Stimulated activated CD8-positive, alpha-beta memory T cell treated with anti-CD3 and anti-CD28 coated beads, Interleukin-12 subunit alpha, Interleukin-12 subunit beta, amount 100 ng/mL, for 24 hours (primary cell): ENCODE results near the gene FADS3.

Source experiments
- DNase-seq: peaks from one replicate; pipeline ENCODE4 v3.0.0-alpha.2; 2020; ENCODE audit errors: extremely low read depth

FADS3 gene

GRCh38 chr11:61913699-61914395 is 22.5 kb upstream of the FADS3 start:
- DNase-seq: no peak

DNA sequence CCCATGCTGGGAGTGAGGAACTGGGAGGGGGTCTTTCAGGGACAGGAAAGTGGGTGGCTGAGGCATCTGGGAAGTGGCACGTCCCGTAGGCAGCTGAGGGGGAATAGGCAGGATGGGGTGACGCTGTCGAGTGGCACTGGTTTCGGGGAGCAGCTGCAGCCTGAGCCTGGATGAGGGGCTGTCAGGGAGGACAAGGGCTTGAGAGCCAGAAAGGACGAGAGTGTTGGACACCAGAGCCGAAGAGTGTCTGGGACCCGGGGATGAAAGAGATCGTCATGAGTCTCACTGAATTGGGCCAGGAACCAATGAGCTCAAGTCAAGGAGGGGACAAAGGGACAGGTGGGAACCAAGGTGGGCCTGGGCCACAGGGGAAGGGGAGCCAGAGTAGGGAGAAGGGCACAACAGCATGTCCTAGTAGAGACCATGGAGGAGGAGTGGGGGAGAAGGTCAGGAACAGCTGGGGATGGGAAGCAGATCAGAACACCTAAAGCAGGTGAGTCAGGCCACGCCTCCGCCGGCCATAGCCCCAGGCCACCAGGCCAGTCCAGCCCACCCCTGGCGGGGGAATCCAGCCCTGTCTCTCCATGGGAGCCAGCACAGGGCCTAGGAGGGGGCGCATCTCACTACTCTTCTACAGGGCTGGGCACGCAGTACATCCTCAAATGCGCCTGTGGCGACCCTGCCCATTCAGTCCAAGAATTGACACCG is 21.8 kb upstream of the FADS3 start:
- no peak for DNase-seq

GRCh38 chr11:61912530-61912898 is 21.2 kb upstream of the FADS3 start:
- DNase-seq: no peak

DNA sequence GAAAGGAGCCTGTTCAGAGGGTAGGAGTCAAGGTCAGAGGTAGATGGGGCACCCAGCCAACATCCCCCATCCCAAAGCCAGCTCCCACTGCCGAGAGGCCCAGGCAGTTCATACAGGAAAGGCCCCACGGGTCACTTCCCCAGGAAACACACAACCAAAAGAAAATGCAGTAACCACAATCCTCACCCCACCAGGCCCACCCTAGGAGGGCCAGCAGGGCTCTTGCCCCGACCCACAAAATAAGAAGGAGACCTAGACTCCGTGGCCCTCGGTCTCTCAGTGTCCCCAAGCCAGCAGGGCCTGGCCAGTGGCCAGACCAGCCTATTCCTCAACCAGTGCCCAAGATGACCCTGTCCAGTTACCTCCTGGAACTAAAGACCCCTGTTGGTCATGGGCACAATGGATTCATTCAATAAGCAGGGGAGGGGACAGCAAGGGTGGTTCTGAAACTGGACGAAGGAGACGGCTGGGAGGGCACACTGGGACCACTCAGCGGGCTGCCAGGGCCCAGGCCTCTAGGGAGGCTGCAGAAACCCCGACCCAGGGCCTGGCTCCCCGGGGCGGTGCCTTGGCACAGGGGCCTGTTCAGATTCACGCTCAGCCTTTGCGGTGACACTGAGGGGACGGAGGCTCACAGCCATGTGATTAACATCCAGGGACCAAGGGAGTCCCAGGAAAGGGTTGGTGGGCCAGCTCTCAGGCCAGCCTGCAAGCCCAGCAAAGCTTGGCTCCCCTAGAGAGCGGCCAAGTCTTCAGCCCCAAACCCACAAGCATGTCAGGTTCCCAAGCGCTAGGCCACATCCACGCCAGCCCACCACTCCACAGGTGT is 20.6 kb upstream of the FADS3 start:
- DNase-seq: no peak

DNA sequence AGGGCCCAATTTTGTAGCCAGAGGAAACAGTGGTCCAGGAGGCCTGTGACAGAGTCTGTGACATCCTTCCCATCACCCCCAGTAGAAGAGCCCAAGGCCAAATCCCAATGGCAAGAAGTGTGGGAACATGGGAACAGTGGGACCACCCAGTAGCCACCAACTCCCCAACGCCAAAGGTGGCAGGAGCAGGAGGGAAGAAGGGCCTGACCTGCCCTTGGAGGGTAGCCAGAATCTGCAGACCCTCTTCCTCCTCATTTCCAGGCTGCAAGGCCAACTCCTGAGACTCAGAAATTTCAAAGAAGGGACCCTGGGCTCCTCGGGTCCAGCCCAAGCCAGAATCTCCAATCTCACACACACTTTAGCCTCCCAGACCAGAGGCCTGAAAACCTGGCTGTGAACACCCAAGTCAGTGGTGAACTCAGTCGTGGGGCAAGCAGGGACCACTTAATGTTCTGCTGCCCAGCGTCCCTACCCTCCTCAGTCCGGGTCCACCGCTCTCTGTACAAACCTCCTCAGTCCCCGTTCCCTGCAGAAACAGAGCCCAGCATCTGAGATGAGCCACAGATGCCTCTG is 19.9 kb upstream of the FADS3 start:
- no peak for DNase-seq

DNA sequence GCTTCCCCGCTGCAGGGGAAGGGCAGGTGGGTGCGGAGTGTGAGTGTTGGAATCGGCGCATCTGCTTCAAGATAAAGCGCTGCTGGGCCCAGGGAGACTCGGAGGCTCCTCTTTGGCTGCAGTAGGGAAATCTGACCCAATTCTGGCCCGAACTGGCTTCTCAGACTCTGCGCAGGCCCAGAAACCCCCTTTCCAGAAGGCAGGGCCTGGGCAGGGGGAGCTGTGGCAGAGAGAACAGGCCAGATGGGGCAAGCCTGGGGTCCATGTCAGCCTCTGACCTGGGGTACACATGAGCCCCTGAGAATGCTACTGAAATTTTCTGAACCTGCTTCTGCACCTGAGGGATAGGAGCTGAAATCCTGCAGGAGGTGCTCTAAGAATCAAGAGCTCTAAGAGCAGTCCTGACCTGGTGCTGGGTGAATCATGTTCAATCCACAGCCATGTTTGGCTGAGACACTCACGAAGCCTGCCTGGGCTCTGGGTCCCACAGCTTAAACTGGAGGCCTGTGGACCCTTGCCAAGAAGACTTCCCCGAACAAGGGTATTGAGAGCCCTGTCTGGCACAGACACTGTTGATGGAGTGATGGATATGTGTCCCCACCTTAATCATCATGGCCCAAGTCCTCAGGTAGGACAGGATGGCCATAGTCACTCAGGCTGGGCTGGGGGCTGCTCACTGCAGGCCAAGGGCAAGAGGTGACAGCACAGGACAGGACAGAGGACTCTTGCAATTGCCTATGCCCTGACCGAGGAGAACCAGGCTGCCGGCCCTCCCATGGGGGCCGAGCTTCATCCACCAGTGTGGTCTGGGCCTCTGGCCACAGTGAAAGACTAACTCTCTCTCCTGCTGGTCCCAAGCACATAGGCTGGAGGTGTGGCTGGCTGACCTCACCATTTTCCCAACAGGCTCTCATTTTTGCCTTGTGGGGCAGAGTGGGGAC is 19.1 kb upstream of the FADS3 start:
- DNase-seq: no peak

GRCh38 chr11:61908730-61909316 is 17.5 kb upstream of the FADS3 start:
- no peak for DNase-seq

DNA sequence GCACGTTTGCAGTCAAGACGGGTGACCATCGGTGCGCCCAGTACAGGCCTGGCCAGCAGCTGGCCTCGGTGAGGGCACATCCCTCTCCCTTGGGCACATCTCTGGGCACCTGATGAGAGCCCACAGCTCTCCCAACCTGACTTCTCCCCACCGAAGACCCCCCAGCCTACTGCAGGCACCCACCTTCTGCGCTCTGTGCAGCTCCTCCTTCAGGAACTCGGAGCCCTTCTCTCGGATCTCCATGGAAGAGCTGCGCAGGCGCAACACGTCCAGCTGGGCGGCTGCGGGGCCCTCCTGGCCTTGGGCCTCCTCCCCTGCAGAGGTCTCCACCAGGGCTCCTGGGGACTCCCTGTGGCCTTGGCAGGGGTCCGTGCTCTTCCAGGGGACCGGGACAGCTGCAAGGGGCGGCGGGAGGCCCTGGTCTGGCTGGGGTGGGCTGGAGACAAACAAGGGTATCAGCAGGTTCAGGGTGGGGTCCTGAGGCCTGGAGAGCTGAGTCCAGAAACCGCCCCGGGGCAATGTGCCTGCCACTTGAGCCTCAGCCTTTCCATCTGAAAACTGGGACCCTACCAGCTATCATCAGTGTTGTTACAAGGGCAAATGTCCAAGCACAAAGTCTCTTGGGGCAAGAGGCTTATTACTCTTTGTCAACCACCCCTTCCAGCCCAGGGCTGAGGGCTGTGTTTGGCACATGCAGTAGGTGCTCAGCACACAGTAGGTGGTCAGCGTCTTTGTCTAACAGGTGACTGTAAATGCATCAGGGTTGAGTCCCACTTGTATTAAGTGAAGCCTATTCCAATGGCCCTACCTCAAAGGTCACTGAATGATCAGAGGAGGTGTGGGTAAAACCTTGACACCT is 16.8 kb upstream of the FADS3 start:
- no peak for DNase-seq

GRCh38 chr11:61907282-61907681 is 15.9 kb upstream of the FADS3 start:
- no peak for DNase-seq

DNA sequence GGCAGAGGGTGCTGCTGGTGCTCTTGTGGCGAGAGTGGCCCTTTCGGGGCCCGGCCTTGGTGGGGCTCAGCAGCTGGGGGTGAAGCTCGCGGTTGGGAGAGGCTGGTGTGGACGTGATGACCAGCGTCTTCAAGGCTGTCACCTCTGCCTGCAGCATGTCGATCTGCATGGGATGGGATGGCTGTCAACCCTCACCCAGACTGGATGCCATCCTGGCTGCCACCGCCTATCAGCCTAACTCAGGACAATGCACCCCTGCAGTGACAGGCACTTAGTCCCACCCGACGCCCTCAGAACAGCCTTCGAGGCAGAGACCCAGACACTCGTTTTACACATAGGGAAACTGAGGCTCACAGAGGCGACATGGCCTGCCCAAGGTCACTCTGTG is 15.2 kb upstream of the FADS3 start:
- no peak for DNase-seq

- no peak for DNase-seq
Measured at GRCh38 chr11:61905801-61906521, 14.6 kb upstream of the FADS3 start.

- no peak for DNase-seq
Measured at GRCh38 chr11:61905067-61905696, 13.8 kb upstream of the FADS3 start.

DNA sequence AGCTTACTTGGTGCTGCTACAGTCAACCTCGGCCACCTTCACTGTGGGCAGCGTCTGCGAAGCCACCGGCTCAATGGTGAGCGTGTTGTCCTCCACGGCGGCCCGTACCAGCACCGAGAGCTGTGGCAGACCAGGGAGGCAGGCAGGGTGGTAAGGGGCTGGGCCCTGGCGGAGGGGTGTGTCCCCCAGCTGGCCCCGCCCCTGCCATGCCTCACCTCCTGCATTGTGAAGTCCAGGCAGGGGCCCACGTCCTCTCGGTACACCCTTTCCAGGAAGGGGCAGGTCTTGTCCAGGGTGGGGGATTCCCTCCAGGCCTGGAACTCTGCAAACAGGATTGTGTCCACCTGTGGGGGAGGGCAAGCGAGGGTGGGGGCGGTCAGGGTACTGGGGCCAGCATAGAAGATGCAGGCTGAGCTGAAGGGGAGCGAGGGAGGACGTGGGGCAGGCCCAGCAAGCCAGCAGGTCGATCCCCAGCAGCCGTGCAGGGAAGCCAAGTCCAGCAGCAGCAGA is 13.2 kb upstream of the FADS3 start:
- no peak for DNase-seq

DNA sequence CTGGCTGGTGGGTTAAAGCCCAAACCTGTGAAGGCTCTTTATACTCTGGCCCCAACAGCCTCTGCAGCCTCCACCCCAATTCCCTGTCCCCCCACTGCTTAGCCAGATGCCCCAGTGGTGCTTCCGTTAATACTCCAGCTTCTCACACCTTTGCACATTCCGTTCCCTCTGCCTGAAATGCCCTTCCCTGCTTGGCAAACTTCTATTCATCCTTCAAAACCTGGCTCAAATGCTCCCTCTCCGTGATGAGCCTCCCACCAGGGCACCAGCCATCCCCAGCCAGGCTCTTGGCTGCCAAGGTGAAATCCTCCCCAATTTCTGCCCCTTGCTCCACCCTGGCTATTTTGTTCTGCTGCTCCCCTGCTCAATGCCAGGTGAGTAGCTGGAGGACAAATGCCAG is 12.5 kb upstream of the FADS3 start:
- no peak for DNase-seq

DNA sequence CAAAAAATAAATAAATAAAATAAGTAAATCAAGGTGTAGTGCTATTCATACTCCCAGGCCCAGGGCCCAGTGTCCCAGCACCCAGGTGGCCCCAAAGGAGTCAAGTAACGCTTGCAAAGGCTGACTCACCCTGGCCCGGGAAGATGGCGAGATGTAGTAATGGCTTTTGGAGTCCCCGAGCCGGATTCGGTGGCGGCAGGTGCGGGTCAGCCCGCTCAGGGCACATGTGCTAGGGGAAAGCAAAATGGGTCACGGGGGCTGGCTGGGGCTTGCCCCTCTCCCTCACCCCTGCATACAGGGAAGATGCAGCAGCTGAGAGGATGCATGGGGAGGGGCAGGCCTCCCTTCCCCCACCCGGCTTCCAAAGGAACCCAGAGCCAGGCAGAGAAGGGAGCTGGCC is 11.0 kb upstream of the FADS3 start:
- DNase-seq: no peak

DNA sequence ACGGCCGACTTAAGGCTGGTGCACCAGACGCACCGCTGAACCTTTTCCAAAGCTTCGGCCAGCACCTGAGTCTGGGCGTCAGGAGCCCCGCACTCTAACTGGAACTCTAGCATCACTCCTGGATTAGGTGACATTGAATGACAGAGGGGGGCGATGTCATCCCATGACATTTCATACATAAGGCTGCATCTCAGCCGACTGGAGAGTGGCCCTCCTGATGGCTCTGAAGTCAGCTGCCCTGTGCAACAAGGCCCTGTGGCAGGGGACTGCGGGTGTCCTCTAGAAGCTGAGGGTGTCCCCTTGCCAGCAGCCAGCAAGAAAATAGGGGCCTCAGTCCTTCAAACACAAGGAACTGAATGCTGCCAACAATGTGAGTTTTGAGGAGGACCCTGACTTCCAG is 10.1 kb upstream of the FADS3 start:
- DNase-seq: no peak

DNA sequence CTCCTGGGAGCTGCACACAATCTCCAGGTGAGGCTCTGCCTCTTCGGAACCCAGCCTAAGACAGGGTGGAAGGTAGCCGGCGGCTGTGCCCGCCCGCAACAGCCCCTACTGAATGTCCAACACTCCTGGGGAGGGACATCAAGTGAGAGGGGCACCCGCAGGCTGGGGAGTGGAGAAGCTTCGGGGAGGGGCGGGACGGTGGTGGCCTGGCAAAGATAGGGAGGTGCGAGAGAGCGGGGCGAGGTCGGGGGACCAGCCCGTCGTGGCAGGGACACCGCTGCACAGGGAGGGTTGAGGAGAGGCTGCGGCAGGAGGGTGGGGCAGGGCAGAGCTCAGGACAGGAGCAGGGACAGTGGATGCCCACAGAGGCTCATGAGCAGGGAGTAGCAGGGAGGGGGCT is 8.9 kb upstream of the FADS3 start:
- no peak for DNase-seq

DNA sequence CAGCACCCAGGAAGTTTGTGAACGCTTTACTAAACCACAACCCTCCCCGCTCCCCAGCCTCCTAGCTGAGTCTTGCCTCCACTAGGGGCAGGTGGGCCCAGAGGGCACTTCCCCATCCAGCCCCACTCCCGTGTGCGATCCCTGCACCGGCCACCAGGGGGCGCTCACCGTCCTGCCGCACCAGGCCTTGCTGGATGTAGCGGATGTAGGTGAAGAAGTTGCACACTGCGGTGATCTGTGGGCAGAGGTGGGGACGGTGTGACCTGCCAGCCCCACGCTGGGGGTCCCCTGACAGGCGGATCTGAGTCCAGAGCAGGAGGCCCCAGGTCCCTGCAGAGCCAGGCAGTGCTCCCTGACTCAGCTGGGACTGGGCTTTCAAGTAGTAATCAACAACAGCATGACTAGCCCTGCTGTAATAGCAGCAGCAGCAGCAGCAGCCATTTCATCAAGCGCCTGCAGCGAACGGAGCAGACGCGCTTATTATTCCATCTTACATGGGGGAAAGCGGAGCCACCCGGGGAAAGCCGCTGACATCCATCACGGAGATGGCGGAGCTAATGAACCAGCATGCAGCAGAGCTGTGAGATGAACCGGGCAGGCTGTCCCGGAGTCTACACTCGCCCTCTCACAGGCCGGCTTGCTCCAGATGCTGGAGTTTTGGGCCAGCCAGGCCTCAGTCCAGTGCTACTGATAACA is 7.9 kb upstream of the FADS3 start:
- peak; percentile 60 for DNase-seq
